GM19395 (cell line): ENCODE results near the gene RNF11.
"Not testable (repeated sequence)": the region's sequence is repeated elsewhere in the genome, so short reads cannot be mapped to it uniquely, and the experiment has no call there.

Source experiments
- ATAC-seq: cut with Tn5 transposase; IDR thresholded peaks from one replicate; pipeline ENCODE4 v1.9.1; 2021; ENCODE audit warnings: mild to moderate bottlenecking, moderate library complexity; ENCODE audit not compliant: unreplicated experiment

Gene RNF11

GRCh38 chr1:51235673-51236530 is at the start of gene RNF11:
Gene RNF11, plus strand, starts transcription at chr1:51236273. Its CDS starts 484 bp downstream, at chr1:51236757.
- peak; percentile 72 for ATAC-seq

GRCh38 chr1:51188230-51188629 is 47.8 kb upstream of the RNF11 start:
- ATAC-seq: no peak

- ATAC-seq: no peak
Observed at GRCh38 chr1:51189421-51190073, 46.5 kb upstream of the RNF11 start.

- no peak for ATAC-seq
Observed at GRCh38 chr1:51190961-51191360, 45.1 kb upstream of the RNF11 start.

- no peak for ATAC-seq
Observed at GRCh38 chr1:51192213-51192843, 43.7 kb upstream of the RNF11 start.

GRCh38 chr1:51193564-51193963 is 42.5 kb upstream of the RNF11 start:
- ATAC-seq: no peak

GRCh38 chr1:51203121-51203873 is 32.8 kb upstream of the RNF11 start:
- ATAC-seq: peak; percentile 96

GRCh38 chr1:51203874-51204245 is 32.2 kb upstream of the RNF11 start:
- ATAC-seq: peak; percentile 24

GRCh38 chr1:51210055-51210454 is 26.0 kb upstream of the RNF11 start:
- no peak for ATAC-seq

- ATAC-seq: no peak
Observed at GRCh38 chr1:51210676-51211075, 25.4 kb upstream of the RNF11 start.

- ATAC-seq: peak; percentile 62
Observed at GRCh38 chr1:51214615-51215131, 21.4 kb upstream of the RNF11 start.

GRCh38 chr1:51215169-51215568 is 20.9 kb upstream of the RNF11 start:
- no peak for ATAC-seq

- ATAC-seq: no peak
Observed at GRCh38 chr1:51216631-51217030, 19.4 kb upstream of the RNF11 start.

- ATAC-seq: no peak
Observed at GRCh38 chr1:51217101-51217500, 19.0 kb upstream of the RNF11 start.

- no peak for ATAC-seq
Observed at GRCh38 chr1:51218570-51218969, 17.5 kb upstream of the RNF11 start.

- ATAC-seq: no peak
Observed at GRCh38 chr1:51219022-51219421, 17.1 kb upstream of the RNF11 start.

GRCh38 chr1:51221529-51221928 is 14.5 kb upstream of the RNF11 start:
- ATAC-seq: not testable (repeated sequence)

- no peak for ATAC-seq
Observed at GRCh38 chr1:51222136-51222787, 13.8 kb upstream of the RNF11 start.

- ATAC-seq: no peak
Observed at GRCh38 chr1:51222809-51223208, 13.3 kb upstream of the RNF11 start.

- ATAC-seq: no peak
Observed at GRCh38 chr1:51224255-51224654, 11.8 kb upstream of the RNF11 start.
